IPS-NIHi11 (cell line): ENCODE measurements around the gene FGD4.
"Not testable (repeated sequence)": the region's sequence is repeated elsewhere in the genome, so short reads cannot be mapped to it uniquely, and the experiment has no call there.

ENCODE experiments used
- DNase-seq: peaks from one replicate; pipeline ENCODE4 v3.0.0; 2012; ENCODE audit warnings: mixed read lengths, low spot score

The FGD4 gene

GRCh38 chr12:32561931-32562341 lies 162.6 kb downstream of the FGD4 start:
- no peak for DNase-seq

- not testable (repeated sequence) for DNase-seq
Observed at GRCh38 chr12:32562413-32562812, 163.1 kb downstream of the FGD4 start.

GRCh38 chr12:32566663-32567295 lies 167.4 kb downstream of the FGD4 start:
- no peak for DNase-seq

GRCh38 chr12:32567296-32567674 lies 167.9 kb downstream of the FGD4 start:
- DNase-seq: no peak

- no peak for DNase-seq
Observed at GRCh38 chr12:32568228-32568627, 168.9 kb downstream of the FGD4 start.

GRCh38 chr12:32569259-32569658 lies 169.9 kb downstream of the FGD4 start:
- DNase-seq: no peak

GRCh38 chr12:32574585-32574984 lies 175.2 kb downstream of the FGD4 start:
- DNase-seq: no peak

GRCh38 chr12:32577328-32577727 lies 178.0 kb downstream of the FGD4 start:
- no peak for DNase-seq

GRCh38 chr12:32583534-32583933 lies 184.2 kb downstream of the FGD4 start:
- DNase-seq: no peak

- DNase-seq: no peak
Observed at GRCh38 chr12:32585680-32586079, 186.3 kb downstream of the FGD4 start.

GRCh38 chr12:32586390-32586789 lies 187.0 kb downstream of the FGD4 start:
- DNase-seq: no peak

- no peak for DNase-seq
Observed at GRCh38 chr12:32587581-32588495, 188.5 kb downstream of the FGD4 start.

- no peak for DNase-seq
Observed at GRCh38 chr12:32588604-32589003, 189.2 kb downstream of the FGD4 start.

GRCh38 chr12:32589165-32589865 lies 190.0 kb downstream of the FGD4 start:
- DNase-seq: no peak

GRCh38 chr12:32595251-32595650 lies 195.9 kb downstream of the FGD4 start:
- DNase-seq: no peak

- DNase-seq: no peak
Observed at GRCh38 chr12:32596030-32596429, 196.7 kb downstream of the FGD4 start.

- DNase-seq: no peak
Observed at GRCh38 chr12:32598688-32599087, 199.3 kb downstream of the FGD4 start.

- DNase-seq: no peak
Observed at GRCh38 chr12:32600681-32601080, 201.3 kb downstream of the FGD4 start.

GRCh38 chr12:32603071-32603470 lies 203.7 kb downstream of the FGD4 start:
- DNase-seq: no peak

GRCh38 chr12:32603858-32604257 lies 204.5 kb downstream of the FGD4 start:
- no peak for DNase-seq

- no peak for DNase-seq
Observed at GRCh38 chr12:32604565-32604964, 205.2 kb downstream of the FGD4 start.

GRCh38 chr12:32605326-32606095 lies 206.2 kb downstream of the FGD4 start:
- peak; percentile 35 for DNase-seq
